Lower lobe of right lung (tissue), 2 donors: ENCODE measurements around the gene SNX3. TPM values are rescaled to one million over a fixed set of nuclear protein-coding genes. Genes with fewer than 3 reads are reported as not detected.

Experiments
- ATAC-seq, 2 donors: fragments of 200-7000 bp; cut with Tn5 transposase; one replicate each; pipeline ENCODE4 v1.9.1; 2020 to 2022; ENCODE audit warnings: mild to moderate bottlenecking in 2 of 2, moderate library complexity in 2 of 2
- DNase-seq: peaks from one replicate; pipeline ENCODE4 v3.0.0-alpha.2; 2020
- H3K27ac ChIP-seq: fragments of 200-600 bp; one replicate; pipeline ENCODE4 v1.8.0; 2022
- H3K27me3 ChIP-seq: fragments of 200-600 bp; one replicate; pipeline ENCODE4 v1.8.0; 2022; ENCODE audit warnings: low read depth
- H3K36me3 ChIP-seq: fragments of 200-600 bp; one replicate; pipeline ENCODE4 v1.8.0; 2022; ENCODE audit warnings: mild to moderate bottlenecking
- H3K4me1 ChIP-seq: fragments of 200-600 bp; one replicate; pipeline ENCODE4 v1.8.0; 2022
- H3K4me3 ChIP-seq: fragments of 200-600 bp; one replicate; pipeline ENCODE4 v1.8.0; 2022; ENCODE audit warnings: mild to moderate bottlenecking
- H3K9me3 ChIP-seq: fragments of 200-600 bp; one replicate; pipeline ENCODE4 v1.8.0; 2022
- intact Hi-C: fragments of 100-400 bp; cut with DNase I; formaldehyde crosslinking; loops from one replicate; pipeline ENCODE4 v1.11.0; 2022
- total RNA-seq: library from RNA; stranded (reverse); fragmentation: NEBNext Ultra II Directional; extraction: Animal tissue kit (Norgen Biotek cat#: 25700); gene quantifications from one replicate; pipeline ENCODE4 v1.2.1, GENCODE V29; 2021
- TF ChIP-seq, protein P1 (sequence below): fragments of 200-600 bp; IDR thresholded peaks from one replicate; pipeline ENCODE4 v1.8.0; 2022; ENCODE audit warnings: antibody characterized with exemption, mild to moderate bottlenecking
- donor health status: DM: no; HTN: yes; CAD: no; lungs with severe emphysema.

Gene SNX3
- total RNA-seq, 1 donor from 2014 or later, result 230 TPM

DNA sequence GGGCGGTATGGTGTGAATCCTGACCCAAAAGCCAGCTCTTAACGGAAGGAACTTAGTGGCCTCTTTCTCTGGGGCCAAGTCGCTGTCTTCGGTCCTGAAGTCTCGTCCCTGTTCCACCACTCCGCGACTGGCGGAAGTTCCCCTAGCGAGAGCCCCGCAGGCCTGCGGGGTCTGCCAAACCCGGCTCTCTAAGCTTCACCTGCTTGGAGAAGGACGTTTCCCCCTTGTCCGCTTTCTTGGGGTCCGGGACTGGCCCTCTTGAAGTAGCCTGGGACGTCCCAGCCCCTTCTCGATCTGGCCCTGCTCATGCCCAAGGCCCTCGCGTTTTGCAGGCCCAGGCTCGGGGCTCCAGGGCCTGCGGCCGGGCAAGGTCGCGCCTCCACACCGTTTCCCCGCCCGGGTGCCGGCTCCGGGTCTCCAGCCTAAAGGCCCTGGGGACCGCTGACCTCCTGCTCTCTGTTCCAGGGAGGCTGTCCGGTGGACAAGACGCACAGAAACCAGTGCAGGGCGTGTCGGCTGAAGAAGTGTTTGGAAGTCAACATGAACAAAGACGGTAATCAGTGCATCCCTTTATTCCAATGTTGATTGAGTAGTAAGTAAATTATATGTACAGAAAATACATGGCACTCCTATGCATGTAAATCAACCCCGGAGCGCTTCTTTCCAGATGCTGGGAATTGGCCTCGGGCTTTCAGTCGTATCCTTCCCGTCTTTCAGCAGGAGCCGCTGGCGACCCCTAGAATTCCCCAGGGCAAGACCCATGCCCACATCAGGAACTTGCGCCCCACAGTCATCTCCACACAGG, 86.3 kb downstream of the SNX3 start:
- ATAC-seq (peak; percentile 39 to 41), DNase-seq (no peak)
- no peaks in the 10 kb centered on the region for H3K9me3 ChIP-seq
- H3K4me1 ChIP-seq, result peaks cover 33% of the 10 kb centered on the region
- no peak overlapping the region for H3K4me3 ChIP-seq
- no peaks in the 10 kb centered on the region for H3K36me3 ChIP-seq
- TF ChIP-seq, protein P1, sequence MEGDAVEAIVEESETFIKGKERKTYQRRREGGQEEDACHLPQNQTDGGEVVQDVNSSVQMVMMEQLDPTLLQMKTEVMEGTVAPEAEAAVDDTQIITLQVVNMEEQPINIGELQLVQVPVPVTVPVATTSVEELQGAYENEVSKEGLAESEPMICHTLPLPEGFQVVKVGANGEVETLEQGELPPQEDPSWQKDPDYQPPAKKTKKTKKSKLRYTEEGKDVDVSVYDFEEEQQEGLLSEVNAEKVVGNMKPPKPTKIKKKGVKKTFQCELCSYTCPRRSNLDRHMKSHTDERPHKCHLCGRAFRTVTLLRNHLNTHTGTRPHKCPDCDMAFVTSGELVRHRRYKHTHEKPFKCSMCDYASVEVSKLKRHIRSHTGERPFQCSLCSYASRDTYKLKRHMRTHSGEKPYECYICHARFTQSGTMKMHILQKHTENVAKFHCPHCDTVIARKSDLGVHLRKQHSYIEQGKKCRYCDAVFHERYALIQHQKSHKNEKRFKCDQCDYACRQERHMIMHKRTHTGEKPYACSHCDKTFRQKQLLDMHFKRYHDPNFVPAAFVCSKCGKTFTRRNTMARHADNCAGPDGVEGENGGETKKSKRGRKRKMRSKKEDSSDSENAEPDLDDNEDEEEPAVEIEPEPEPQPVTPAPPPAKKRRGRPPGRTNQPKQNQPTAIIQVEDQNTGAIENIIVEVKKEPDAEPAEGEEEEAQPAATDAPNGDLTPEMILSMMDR, result no peak
- intact Hi-C loops, result no loop called here
- peaks cover 87% of the 10 kb centered on the region for H3K27me3 ChIP-seq
- H3K27ac ChIP-seq, result no peak overlapping the region

DNA sequence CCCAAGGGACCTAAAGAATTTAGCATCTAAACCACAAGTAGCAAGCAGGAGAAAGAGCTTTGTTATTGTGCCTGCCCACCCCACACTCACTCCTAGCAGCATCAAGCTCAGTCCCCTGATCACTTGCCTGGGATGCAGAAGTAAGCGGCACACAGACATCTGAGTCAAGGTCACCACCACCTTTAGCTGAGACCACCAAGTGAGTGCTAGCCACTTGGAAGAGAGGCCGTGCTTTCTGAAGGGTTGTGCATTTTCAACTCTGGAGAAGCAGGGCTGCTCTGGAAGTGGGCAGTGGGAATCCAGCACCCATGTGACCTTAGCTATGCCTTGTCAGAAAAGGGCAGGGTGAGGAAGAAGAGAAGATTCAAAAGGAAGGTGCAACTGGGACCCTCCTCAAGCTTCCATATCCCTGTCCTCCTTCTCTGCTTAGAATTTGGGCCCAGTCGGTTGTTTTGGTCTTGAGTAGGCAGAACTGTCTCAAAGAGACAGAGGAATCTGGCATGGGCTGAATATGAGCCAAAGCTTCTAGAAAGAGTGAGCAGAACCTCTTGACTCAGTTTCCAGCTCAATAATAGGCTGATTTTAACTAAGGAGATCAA, 88.8 kb downstream of the SNX3 start:
- TF ChIP-seq, protein P1, result no peak
- intact Hi-C loops, result no loop called here
- peaks cover 58% of the 10 kb centered on the region for H3K4me1 ChIP-seq
- DNase-seq (no peak), ATAC-seq (no peak)
- H3K27ac ChIP-seq, result no peak overlapping the region
- no peaks in the 10 kb centered on the region for H3K9me3 ChIP-seq
- no peak overlapping the region for H3K4me3 ChIP-seq
- peaks cover 100% of the 10 kb centered on the region for H3K27me3 ChIP-seq
- H3K36me3 ChIP-seq, result no peaks in the 10 kb centered on the region

DNA sequence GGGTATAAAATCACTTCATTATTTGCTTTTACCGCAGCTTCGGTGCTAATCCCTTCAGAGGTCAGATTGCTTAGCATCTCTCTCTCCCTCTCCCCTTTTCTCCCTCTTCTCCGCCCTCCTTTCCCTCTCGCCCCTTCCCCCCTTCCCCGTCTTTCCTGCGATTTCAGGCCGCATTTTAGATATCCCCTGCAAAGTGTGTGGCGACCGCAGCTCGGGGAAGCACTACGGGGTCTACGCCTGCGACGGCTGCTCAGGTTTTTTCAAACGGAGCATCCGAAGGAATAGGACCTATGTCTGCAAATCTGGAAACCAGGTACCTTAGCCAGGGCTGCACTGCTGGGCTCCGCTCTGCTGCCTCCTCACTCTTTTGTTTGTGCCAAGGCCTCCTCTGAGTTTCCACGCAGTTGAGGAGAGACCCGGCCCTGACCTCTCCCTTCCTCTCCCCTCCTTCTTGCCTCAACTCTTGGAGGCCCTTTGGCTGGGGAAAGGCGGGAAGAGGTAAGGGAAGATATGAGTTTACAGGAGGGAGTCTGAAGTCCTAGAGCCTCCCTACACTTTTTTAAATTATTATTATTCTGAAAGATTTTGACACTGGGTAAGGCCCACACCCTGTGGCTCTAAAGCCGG, 89.4 kb downstream of the SNX3 start:
- no peak overlapping the region for H3K4me3 ChIP-seq
- no peak for DNase-seq
- H3K9me3 ChIP-seq, result no peaks in the 10 kb centered on the region
- ATAC-seq, result no peak
- no peaks in the 10 kb centered on the region for H3K36me3 ChIP-seq
- intact Hi-C loops, result no loop called here
- no peak overlapping the region for H3K27ac ChIP-seq
- peaks cover 61% of the 10 kb centered on the region for H3K4me1 ChIP-seq
- TF ChIP-seq, protein P1, result no peak
- H3K27me3 ChIP-seq, result peaks cover 100% of the 10 kb centered on the region

DNA sequence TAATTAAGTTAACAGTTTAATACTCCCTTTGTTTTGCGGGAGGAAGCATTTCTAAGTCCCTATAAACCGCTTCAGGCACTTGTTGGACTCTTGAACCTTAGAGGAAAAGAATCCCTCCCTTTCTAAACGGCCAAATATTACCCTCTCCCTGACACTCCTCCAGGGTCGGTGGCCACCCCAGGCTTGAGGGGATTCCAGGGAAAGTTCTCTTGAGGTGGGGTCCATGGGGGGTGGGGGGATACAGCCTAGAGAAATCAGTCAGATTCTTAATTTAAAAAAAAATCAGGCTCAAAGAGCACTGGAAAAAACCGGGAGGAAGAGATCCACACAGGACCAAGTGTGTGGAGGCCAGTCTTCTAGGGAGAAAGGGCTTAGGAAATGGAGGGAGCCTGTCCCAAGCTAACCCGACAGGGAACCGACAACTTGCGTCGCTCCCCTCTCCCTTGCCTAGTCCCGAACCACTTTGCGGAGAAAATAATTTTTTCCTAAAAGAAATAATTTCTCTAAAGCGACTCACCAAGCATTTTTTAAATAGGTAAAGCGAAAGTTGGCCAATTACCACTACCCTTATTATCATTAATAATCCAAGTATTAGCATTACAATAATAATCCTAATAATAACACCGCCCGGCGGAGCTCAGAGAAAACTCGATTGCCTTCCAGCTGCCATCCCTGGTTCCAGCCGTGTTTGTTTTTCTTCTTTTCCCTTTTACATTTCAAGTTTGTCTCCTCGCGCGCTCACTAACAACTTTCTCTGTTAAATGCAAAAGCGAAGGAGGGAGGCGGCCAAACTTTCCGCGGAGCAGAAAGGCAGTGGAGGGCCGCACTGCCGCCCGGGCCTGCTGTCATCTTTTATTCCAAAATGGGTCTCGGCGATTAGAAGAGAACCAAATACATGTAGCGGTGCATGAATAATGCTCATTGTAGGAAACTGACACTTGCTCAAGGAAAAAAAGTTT, 90.2 kb downstream of the SNX3 start:
- no peak for DNase-seq
- Histone ChIP-seq H3K27me3 (peaks cover 100% of the 10 kb centered on the region), H3K27ac (no peak overlapping the region), H3K4me3 (no peak overlapping the region), H3K4me1 (peaks cover 61% of the 10 kb centered on the region), H3K36me3 (no peaks in the 10 kb centered on the region), H3K9me3 (no peaks in the 10 kb centered on the region)
- no peak for ATAC-seq
- intact Hi-C loops, result no loop called here
- TF ChIP-seq, protein P1, result no peak
